RPMI7951 (cell line): Measurements from ENCODE around the gene SPATA2. TPM values are rescaled to one million over a fixed set of nuclear protein-coding genes. Genes with fewer than 3 reads are reported as not detected.
"Not testable (repeated sequence)": the region's sequence is repeated elsewhere in the genome, so short reads cannot be mapped to it uniquely, and the experiment has no call there.

Source experiments
- DNase-seq: peaks from one replicate; pipeline ENCODE4 v3.0.0-alpha.2; 2012; ENCODE audit warnings: low read depth
- total RNA-seq: library from RNA; depleted of rRNA; stranded (reverse); fragments of >200 nt; shearing (Covaris generic); gene quantifications from 2 replicates; pipeline ENCODE4 v1.2.3, GENCODE V29; 2014; rRNA removed

Gene SPATA2
- 6.0 and 6.6 TPM in 2 replicates for total RNA-seq

- peak; percentile 98 for DNase-seq
Measured at GRCh38 chr20:49915380-49916145, at the start of gene SPATA2. Gene SPATA2, minus strand, starts transcription at chr20:49915529. Its CDS starts 7,039 bp downstream, at chr20:49908490.

- DNase-seq: no peak
Measured at GRCh38 chr20:49961413-49961812, 46.1 kb upstream of the SPATA2 start.

- DNase-seq: peak; percentile 27
Measured at GRCh38 chr20:49957089-49957938, 42.0 kb upstream of the SPATA2 start.

GRCh38 chr20:49956689-49957088 is 41.4 kb upstream of the SPATA2 start:
- DNase-seq: no peak

- DNase-seq: not testable (repeated sequence)
Measured at GRCh38 chr20:49955830-49956396, 40.6 kb upstream of the SPATA2 start.

- no peak for DNase-seq
Measured at GRCh38 chr20:49955167-49955566, 39.8 kb upstream of the SPATA2 start.

GRCh38 chr20:49951151-49951550 is 35.8 kb upstream of the SPATA2 start:
- DNase-seq: peak; percentile 92

GRCh38 chr20:49948809-49949507 is 33.6 kb upstream of the SPATA2 start:
- peak; percentile 85 for DNase-seq

- DNase-seq: no peak
Measured at GRCh38 chr20:49948178-49948577, 32.8 kb upstream of the SPATA2 start.

- DNase-seq: no peak
Measured at GRCh38 chr20:49945701-49946477, 30.6 kb upstream of the SPATA2 start.

GRCh38 chr20:49945306-49945700 is 30.0 kb upstream of the SPATA2 start:
- DNase-seq: no peak

- no peak for DNase-seq
Measured at GRCh38 chr20:49942942-49943341, 27.6 kb upstream of the SPATA2 start.

- DNase-seq: no peak
Measured at GRCh38 chr20:49942303-49942702, 27.0 kb upstream of the SPATA2 start.

- no peak for DNase-seq
Measured at GRCh38 chr20:49941456-49941855, 26.1 kb upstream of the SPATA2 start.

- DNase-seq: peak; percentile 82
Measured at GRCh38 chr20:49938173-49939163, 23.1 kb upstream of the SPATA2 start.

GRCh38 chr20:49937027-49937929 is 21.9 kb upstream of the SPATA2 start:
- no peak for DNase-seq

- DNase-seq: peak; percentile 93
Measured at GRCh38 chr20:49936153-49937026, 21.1 kb upstream of the SPATA2 start, which contains the start of gene RNF114. Gene RNF114, plus strand, starts transcription at chr20:49936397. Its CDS starts 16 bp downstream, at chr20:49936413.

GRCh38 chr20:49935746-49936152 is 20.4 kb upstream of the SPATA2 start:
- DNase-seq: no peak
